Psoas muscle (tissue), 8 donors: ENCODE measurements around the gene MC5R. TPM values are rescaled to one million over a fixed set of nuclear protein-coding genes. Genes with fewer than 3 reads are reported as not detected.

ENCODE experiments used
- ATAC-seq, 4 donors: fragments of 200-7000 bp; cut with Tn5 transposase; one replicate each; pipeline ENCODE4 v1.9.1; 2020; ENCODE audit warnings: moderate library complexity in 3 of 4, mild to moderate bottlenecking in 2 of 4
- DNase-seq, 2 donors: peaks; one replicate each; pipeline ENCODE4 v3.0.0-alpha.2; 2020
- H3K27ac ChIP-seq: fragments of 200-600 bp; one replicate; pipeline ENCODE4 v1.8.0; 2022
- H3K27me3 ChIP-seq, 3 donors: fragments of 200-600 bp in 1 of 3; one replicate each; pipeline versions ENCODE4 v1.6.1 to v1.8.0; 2013 to 2022; ENCODE audit warnings: low read length in 2 of 3, mild to moderate bottlenecking in 2 of 3, moderate library complexity in 1 of 3; ENCODE audit not compliant: insufficient read depth in 3 of 3
- H3K36me3 ChIP-seq, 2 donors: fragments of 200-600 bp in 1 of 2; one replicate each; pipeline versions ENCODE4 v1.6.1 to v1.8.0; 2013 to 2022; ENCODE audit warnings: low read depth in 1 of 2, mild to moderate bottlenecking in 1 of 2, moderate library complexity in 1 of 2; ENCODE audit not compliant: insufficient read depth in 1 of 2
- H3K4me1 ChIP-seq: fragments of 200-600 bp; one replicate; pipeline ENCODE4 v1.8.0; 2022
- H3K4me3 ChIP-seq: fragments of 200-600 bp; one replicate; pipeline ENCODE4 v1.8.0; 2022; ENCODE audit warnings: mild to moderate bottlenecking
- H3K9me3 ChIP-seq: fragments of 200-600 bp; one replicate; pipeline ENCODE4 v1.8.0; 2022
- CTCF ChIP-seq: fragments of 200-600 bp; IDR thresholded peaks from one replicate; pipeline ENCODE4 v1.8.0; 2022; ENCODE audit warnings: antibody characterized with exemption
- WGBS, 3 donors: extraction: QIAGEN DNeasy Blood & Tissue Kit; methylation state at CpG; one replicate each; pipeline versions ENCODE4 v1.1.6 to v1.1.7; 2013; 5-methylcytosine and 5-hydroxymethylcytosine counted together
- intact Hi-C, 2 donors: fragments of 100-400 bp; cut with DNase I; formaldehyde crosslinking; loops; one replicate each; pipeline versions ENCODE4 v1.11.0 to v1.14.2; 2022
- polyA plus RNA-seq, 3 donors: library from polyadenylated mRNA; stranded (reverse); fragments of 200-250 nt; gene quantifications; one replicate each; pipeline ENCODE4 v1.2.3, GENCODE V29; 2013
- total RNA-seq, 4 donors: library from RNA; stranded (reverse); fragmentation: NEBNext Ultra II Directional in 2 of 4; extraction: Animal tissue kit (Norgen Biotek cat#: 25700) in 2 of 4; gene quantifications; one replicate each; pipeline versions ENCODE4 v1.2.1 to v1.2.4, GENCODE V29; 2021 to 2023
- donor health status: healthy with polysubstance abuse.
- donor health status: DM: no; HTN: no; CAD: no; lungs with moderate emphysema.
- donor health status: Bipolar disorder and iron deficiency.
- donor health status: healthy.
- donor health status: DM: yes; HTN: yes; CAD: no.
- donor health status: DM: no; HTN: no; CAD: no.
- donor health status: DM: no; HTN: no; CAD: no.
- donor health status: DM: yes; HTN: yes; CAD: no.

The MC5R gene
- total and polyA plus RNA-seq, 7 donors: not detected

GRCh38 chr18:13801260-13801601 lies 22.7 kb upstream of the MC5R start:
- intact Hi-C loops: loop anchor here in 1 of 2 donors (5.0 to 10.0 kb wide), 2 partner anchors 246 to 584 kb away; partner anchors contain the start of gene LDLRAD4
- peak in 1 of 4 donors; percentile 22 for ATAC-seq

DNA sequence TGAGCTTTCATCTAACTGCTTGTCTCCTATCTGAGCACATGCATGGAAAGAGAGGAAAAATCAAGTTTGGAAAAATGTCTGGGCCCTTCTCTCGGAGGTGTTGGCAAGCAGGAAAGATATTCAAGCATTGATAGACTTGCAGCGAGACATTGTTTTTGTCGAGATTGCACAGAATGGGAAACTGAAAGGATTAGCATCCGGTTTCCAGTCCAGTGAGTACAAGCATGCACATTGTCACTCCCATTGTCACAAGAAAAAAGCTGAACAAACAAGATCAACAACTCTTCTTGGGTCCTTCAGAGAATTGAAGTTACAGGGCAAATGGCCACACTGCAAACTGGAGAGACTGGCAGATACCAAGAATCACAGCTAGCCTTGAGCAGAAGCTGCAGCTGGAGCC lies 19.6 kb upstream of the MC5R start:
- Histone ChIP-seq H3K4me3 (no peak overlapping the region), H3K9me3 (no peaks in the 10 kb centered on the region), H3K36me3 (no peaks in the 10 kb centered on the region), H3K27ac (no peak overlapping the region), H3K4me1 (no peaks in the 10 kb centered on the region), H3K27me3 (peaks cover 0 to 14% (median 3%) of the 10 kb centered on the region in 3 donors)
- WGBS, 3 donors: 63 to 72% (median 67%) methylated on average over 4 of the region's 4 CpGs
- DNase-seq: no peak
- TF ChIP-seq CTCF: no peak
- intact Hi-C loops: loop anchor here in 1 of 2 donors (5.0 to 10.0 kb wide), 2 partner anchors 250 to 587 kb away; partner anchors contain the start of gene LDLRAD4
- no peak for ATAC-seq

More at GRCh38 chr18:13801260-13801601, 22.7 kb upstream of the MC5R start:
- H3K27me3 ChIP-seq: peaks cover 0 to 23% (median 5%) of the 10 kb centered on the region in 3 donors
- H3K4me1 ChIP-seq: no peaks in the 10 kb centered on the region
- peak overlapping the region; percentile 55 for H3K4me3 ChIP-seq
- 11 to 15% (median 13%) methylated on average over 15 of the region's 15 CpGs for WGBS, 3 donors
- no peaks in the 10 kb centered on the region for H3K36me3 ChIP-seq
- no peaks in the 10 kb centered on the region for H3K9me3 ChIP-seq
- H3K27ac ChIP-seq: no peak overlapping the region
- no peak for TF ChIP-seq CTCF
- no peak for DNase-seq

- Histone ChIP-seq H3K9me3 (no peaks in the 10 kb centered on the region), H3K36me3 (no peaks in the 10 kb centered on the region), H3K4me1 (no peaks in the 10 kb centered on the region), H3K27ac (no peak overlapping the region), H3K27me3 (peaks cover 0 to 2% (median 0%) of the 10 kb centered on the region in 3 donors), H3K4me3 (no peak overlapping the region)
- DNase-seq: no peak
- WGBS, 3 donors: 52 to 60% (median 55%) methylated on average over 8 of the region's 8 CpGs
- intact Hi-C loops: loop anchor here in 1 of 2 donors (10.0 kb wide), 1 partner anchor 254 kb away; no protein-coding TSS in a partner anchor
- TF ChIP-seq CTCF: no peak
- no peak for ATAC-seq
Measured at GRCh38 chr18:13808294-13809042, 15.5 kb upstream of the MC5R start.

DNA sequence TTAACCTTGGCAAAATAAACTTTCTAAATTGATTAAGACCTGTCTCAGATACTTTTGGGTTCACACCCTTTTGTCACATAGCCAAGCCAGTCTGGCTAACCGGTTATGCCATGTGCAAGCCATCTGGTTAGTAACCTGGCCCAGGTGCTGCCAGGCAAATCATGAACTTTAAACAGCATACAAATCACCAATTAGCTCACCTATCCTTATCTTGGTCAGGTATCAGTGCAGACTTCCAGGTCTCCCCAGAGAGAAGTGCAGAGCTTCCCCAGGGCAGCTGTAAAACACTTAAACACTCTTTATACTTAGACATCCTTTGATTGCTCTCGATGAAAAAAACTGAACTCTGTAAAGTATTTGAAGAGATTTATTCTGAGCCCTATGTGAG lies 14.9 kb upstream of the MC5R start:
- H3K9me3 ChIP-seq: no peaks in the 10 kb centered on the region
- intact Hi-C loops: loop anchor here in 1 of 2 donors (10.0 kb wide), 1 partner anchor 254 kb away; no protein-coding TSS in a partner anchor
- WGBS, 3 donors: 68 to 81% (median 72%) methylated on average over 2 of the region's 2 CpGs
- no peaks in the 10 kb centered on the region for H3K36me3 ChIP-seq
- H3K27ac ChIP-seq: no peak overlapping the region
- ATAC-seq: no peak
- peaks cover 0 to 2% (median 0%) of the 10 kb centered on the region in 3 donors for H3K27me3 ChIP-seq
- H3K4me3 ChIP-seq: no peak overlapping the region
- TF ChIP-seq CTCF: no peak
- no peak for DNase-seq
- no peaks in the 10 kb centered on the region for H3K4me1 ChIP-seq
